ENCODE measurements around the gene C1orf116.

DNA sequence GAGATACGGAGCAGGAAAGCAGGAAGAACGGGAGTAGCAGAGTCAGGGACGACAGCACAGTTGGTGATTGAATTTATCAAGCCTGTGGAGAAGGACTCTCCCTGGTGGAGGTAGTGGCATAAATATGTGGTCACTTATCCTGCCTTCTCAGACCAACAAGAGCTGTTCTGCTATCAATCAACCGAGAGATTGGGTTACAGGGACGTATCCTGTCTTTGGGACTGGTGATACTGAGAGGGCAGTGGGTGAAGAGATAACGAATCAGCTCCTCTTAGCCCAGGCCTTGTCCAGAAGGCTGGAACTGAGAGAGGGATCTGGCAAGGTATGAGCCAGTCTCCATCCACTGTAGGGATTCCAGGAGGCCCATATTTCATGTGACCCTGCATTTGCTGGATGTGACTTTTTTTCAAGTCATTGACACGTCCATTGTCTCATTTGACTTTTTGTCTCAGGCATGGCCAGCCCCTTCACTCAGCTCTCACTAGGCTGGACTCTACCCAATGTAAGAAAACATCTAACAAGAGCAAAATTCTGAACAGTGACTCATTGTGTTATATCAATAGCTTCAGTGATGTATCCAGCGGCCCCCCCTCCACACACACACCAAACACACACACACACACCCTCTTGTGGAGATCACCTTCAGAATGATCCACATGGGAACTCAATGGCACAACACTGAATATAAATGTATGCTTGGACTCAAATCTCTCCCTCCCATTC, 11.3 kb downstream of the C1orf116 start:
- TF ChIP-seq, protein P1, sequence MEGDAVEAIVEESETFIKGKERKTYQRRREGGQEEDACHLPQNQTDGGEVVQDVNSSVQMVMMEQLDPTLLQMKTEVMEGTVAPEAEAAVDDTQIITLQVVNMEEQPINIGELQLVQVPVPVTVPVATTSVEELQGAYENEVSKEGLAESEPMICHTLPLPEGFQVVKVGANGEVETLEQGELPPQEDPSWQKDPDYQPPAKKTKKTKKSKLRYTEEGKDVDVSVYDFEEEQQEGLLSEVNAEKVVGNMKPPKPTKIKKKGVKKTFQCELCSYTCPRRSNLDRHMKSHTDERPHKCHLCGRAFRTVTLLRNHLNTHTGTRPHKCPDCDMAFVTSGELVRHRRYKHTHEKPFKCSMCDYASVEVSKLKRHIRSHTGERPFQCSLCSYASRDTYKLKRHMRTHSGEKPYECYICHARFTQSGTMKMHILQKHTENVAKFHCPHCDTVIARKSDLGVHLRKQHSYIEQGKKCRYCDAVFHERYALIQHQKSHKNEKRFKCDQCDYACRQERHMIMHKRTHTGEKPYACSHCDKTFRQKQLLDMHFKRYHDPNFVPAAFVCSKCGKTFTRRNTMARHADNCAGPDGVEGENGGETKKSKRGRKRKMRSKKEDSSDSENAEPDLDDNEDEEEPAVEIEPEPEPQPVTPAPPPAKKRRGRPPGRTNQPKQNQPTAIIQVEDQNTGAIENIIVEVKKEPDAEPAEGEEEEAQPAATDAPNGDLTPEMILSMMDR (conservative IDR thresholded peaks at IDR 0.05 in 1 of 2, IDR thresholded peaks at IDR 0.05 in 1 of 2; ENCODE audit: extremely low read depth in 1 of 2, insufficient read depth in 1 of 2, low read depth in 1 of 2, low read length in 2 of 2), result no peak
- no peak for TF ChIP-seq EZH2 (IDR thresholded peaks at IDR 0.05; ENCODE audit: borderline replicate concordance, low read length)

All from mammary epithelial cell (primary cell).